MM.1S (cell line): ENCODE data around the gene PTPRA.

ENCODE experiments used
- DNase-seq: peaks from one replicate; pipeline ENCODE4 v3.0.0-alpha.2; 2015
- H2AFZ ChIP-seq: fragments of 300-600 bp; sonication (generic); 2 replicates; pipeline ENCODE4 v1.6.0; 2016; ENCODE audit warnings: antibody characterized with exemption, low read length
- H3F3A ChIP-seq: fragments of 300-600 bp; sonication (generic); 2 replicates; pipeline ENCODE4 v1.6.1; 2016; ENCODE audit warnings: mild to moderate bottlenecking, antibody characterized with exemption, low read length, moderate library complexity, mixed read lengths; ENCODE audit not compliant: insufficient read depth
- H3K27ac ChIP-seq: fragments of 300-600 bp; sonication (generic); 2 replicates; pipeline ENCODE4 v1.5.1; 2016; ENCODE audit warnings: mild to moderate bottlenecking, low read length
- H3K27me3 ChIP-seq: fragments of 300-600 bp; sonication (generic); replicated peaks from 2 replicates; pipeline ENCODE4 v1.6.0; 2016; ENCODE audit warnings: low read length; ENCODE audit not compliant: insufficient read depth
- H3K36me3 ChIP-seq: fragments of 300-600 bp; sonication (generic); replicated peaks from 2 replicates; pipeline ENCODE4 v1.6.1; 2016; ENCODE audit warnings: mild to moderate bottlenecking, low read length, mixed read lengths; ENCODE audit not compliant: insufficient read depth
- H3K4me1 ChIP-seq: fragments of 300-600 bp; sonication (generic); 2 replicates; pipeline ENCODE4 v1.6.1; 2016; ENCODE audit warnings: low read length, mixed read lengths
- H3K4me2 ChIP-seq: fragments of 300-600 bp; sonication (generic); 2 replicates; pipeline ENCODE4 v1.6.0; 2016; ENCODE audit warnings: low read depth, low read length
- H3K4me3 ChIP-seq: fragments of 300-600 bp; sonication (generic); 2 replicates; pipeline ENCODE4 v1.5.1; 2016; ENCODE audit warnings: low read length, mixed read lengths
- H3K79me2 ChIP-seq: fragments of 300-600 bp; sonication (generic); 2 replicates; pipeline ENCODE4 v1.6.1; 2016; ENCODE audit warnings: mixed run types, low read length, mixed read lengths
- H3K9ac ChIP-seq: fragments of 300-600 bp; sonication (generic); 2 replicates; pipeline ENCODE4 v1.6.1; 2016; ENCODE audit warnings: low read length, mixed read lengths
- H3K9me2 ChIP-seq: fragments of 300-600 bp; sonication (generic); replicated peaks from 2 replicates; pipeline ENCODE4 v1.6.1; 2016; ENCODE audit warnings: mild to moderate bottlenecking, low read length, mixed read lengths; ENCODE audit not compliant: insufficient read depth
- H3K9me3 ChIP-seq: fragments of 300-600 bp; sonication (generic); replicated peaks from 2 replicates; pipeline ENCODE4 v1.6.1; 2016; ENCODE audit warnings: mild to moderate bottlenecking, low read length, mixed read lengths; ENCODE audit not compliant: insufficient read depth
- H4K20me1 ChIP-seq: fragments of 300-600 bp; sonication (generic); 2 replicates; pipeline ENCODE4 v1.6.1; 2016; ENCODE audit warnings: mild to moderate bottlenecking, low read length, moderate library complexity, mixed read lengths; ENCODE audit not compliant: insufficient read depth
- EZH2 ChIP-seq: fragments of 300-600 bp; sonication (generic); optimal IDR thresholded peaks from 2 replicates; pipeline ENCODE3; 2017; ENCODE audit warnings: low read depth, mild to moderate bottlenecking, antibody characterized with exemption, low read length, mixed read lengths
- EZH2phosphoT487 ChIP-seq: fragments of 300-600 bp; sonication (generic); IDR thresholded peaks from 2 replicates; pipeline ENCODE4 v1.6.1; 2018; ENCODE audit warnings: antibody characterized with exemption, low read length
- TF ChIP-seq, protein P1 (sequence below): fragments of 300-600 bp; sonication (generic); IDR thresholded peaks from 2 replicates; pipeline ENCODE4 v1.5.1; 2016; ENCODE audit warnings: antibody characterized with exemption, low read length, mixed read lengths

PTPRA gene

DNA sequence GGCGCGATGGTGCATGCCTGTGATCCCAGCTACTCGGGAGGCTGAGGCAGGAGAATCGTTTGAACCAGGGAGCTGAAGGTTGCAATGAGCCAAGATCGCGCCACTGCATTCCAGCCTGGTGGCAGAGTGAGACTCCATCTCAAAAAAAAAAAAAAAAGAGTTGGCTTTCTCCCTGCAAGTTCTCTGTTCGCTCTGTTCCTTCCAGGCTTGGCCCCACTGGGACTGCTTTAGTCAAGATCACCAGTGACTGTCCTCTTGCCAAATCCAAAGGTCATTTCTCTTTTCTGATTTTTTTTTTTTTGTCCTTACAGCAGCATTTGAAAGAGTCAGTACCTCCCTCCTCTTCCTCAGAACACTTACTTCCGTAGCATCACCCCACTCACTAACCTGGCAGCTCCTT lies 159.3 kb downstream of the PTPRA start:
- Histone ChIP-seq H4K20me1 (no peaks in the 10 kb centered on the region), H3K9ac (no peak overlapping the region), H3F3A (no peaks in the 10 kb centered on the region), H3K79me2 (no peaks in the 10 kb centered on the region), H2AFZ (no peak overlapping the region), H3K36me3 (peaks cover 4% of the 10 kb centered on the region; the same call in 1 of the 2 replicates), H3K4me3 (no peak overlapping the region), H3K27ac (no peak overlapping the region), H3K4me1 (no peaks in the 10 kb centered on the region), H3K27me3 (no peaks in the 10 kb centered on the region), H3K9me2 (no peaks in the 10 kb centered on the region), H3K9me3 (no peaks in the 10 kb centered on the region), H3K4me2 (no peak overlapping the region)
- no peak for DNase-seq
- TF ChIP-seq EZH2phosphoT487 (no peak), EZH2 (no peak)
- TF ChIP-seq, protein P1, sequence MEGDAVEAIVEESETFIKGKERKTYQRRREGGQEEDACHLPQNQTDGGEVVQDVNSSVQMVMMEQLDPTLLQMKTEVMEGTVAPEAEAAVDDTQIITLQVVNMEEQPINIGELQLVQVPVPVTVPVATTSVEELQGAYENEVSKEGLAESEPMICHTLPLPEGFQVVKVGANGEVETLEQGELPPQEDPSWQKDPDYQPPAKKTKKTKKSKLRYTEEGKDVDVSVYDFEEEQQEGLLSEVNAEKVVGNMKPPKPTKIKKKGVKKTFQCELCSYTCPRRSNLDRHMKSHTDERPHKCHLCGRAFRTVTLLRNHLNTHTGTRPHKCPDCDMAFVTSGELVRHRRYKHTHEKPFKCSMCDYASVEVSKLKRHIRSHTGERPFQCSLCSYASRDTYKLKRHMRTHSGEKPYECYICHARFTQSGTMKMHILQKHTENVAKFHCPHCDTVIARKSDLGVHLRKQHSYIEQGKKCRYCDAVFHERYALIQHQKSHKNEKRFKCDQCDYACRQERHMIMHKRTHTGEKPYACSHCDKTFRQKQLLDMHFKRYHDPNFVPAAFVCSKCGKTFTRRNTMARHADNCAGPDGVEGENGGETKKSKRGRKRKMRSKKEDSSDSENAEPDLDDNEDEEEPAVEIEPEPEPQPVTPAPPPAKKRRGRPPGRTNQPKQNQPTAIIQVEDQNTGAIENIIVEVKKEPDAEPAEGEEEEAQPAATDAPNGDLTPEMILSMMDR: no peak

- H3K27me3 ChIP-seq: no peaks in the 10 kb centered on the region
- no peak overlapping the region for H3K27ac ChIP-seq
- no peaks in the 10 kb centered on the region for H4K20me1 ChIP-seq
- H3K4me3 ChIP-seq: no peak overlapping the region
- no peak for DNase-seq
- H3K79me2 ChIP-seq: no peaks in the 10 kb centered on the region
- no peak overlapping the region for H2AFZ ChIP-seq
- no peaks in the 10 kb centered on the region for H3K4me1 ChIP-seq
- H3K9me2 ChIP-seq: no peaks in the 10 kb centered on the region
- H3K36me3 ChIP-seq: peaks cover 4% of the 10 kb centered on the region; the same call in 1 of the 2 replicates
- no peak overlapping the region for H3K4me2 ChIP-seq
- no peaks in the 10 kb centered on the region for H3K9me3 ChIP-seq
- TF ChIP-seq, protein P1: no peak
- TF ChIP-seq EZH2phosphoT487: no peak
- TF ChIP-seq EZH2: no peak
- H3K9ac ChIP-seq: no peak overlapping the region
- H3F3A ChIP-seq: no peaks in the 10 kb centered on the region
These were observed 164.4 kb downstream of the PTPRA start for GRCh38 chr20:3037654-3038053.

DNA sequence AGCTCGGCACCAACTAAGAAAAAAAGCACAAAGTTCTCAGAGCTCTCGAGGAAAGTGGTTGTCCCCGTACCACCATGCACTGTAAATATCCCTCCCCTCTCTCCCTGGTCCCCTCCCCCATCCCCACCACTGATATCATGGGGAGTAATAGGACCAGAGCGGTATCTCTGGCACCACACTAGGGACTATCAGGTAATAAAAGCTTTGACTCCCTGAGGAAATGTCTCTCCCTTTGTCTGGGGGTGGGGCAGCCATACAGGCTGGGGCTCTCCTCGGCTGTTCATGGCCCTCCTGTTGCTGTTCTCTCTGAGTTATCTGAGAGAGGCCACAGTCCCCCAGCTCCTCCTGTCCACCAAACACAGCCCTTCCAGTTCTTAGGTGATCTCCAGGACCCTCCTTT lies 165.2 kb downstream of the PTPRA start:
- Histone ChIP-seq H4K20me1 (no peaks in the 10 kb centered on the region), H3K79me2 (no peaks in the 10 kb centered on the region), H3K4me2 (no peak overlapping the region), H3K4me1 (no peaks in the 10 kb centered on the region), H3K27me3 (no peaks in the 10 kb centered on the region), H3K9ac (no peak overlapping the region), H3K4me3 (no peak overlapping the region), H3F3A (no peaks in the 10 kb centered on the region), H3K9me2 (no peaks in the 10 kb centered on the region), H3K27ac (no peak overlapping the region), H2AFZ (no peak overlapping the region), H3K9me3 (no peaks in the 10 kb centered on the region), H3K36me3 (peaks cover 4% of the 10 kb centered on the region; the same call in 1 of the 2 replicates)
- TF ChIP-seq EZH2: no peak
- TF ChIP-seq EZH2phosphoT487: no peak
- TF ChIP-seq, protein P1: no peak
- no peak for DNase-seq
